GM10248 (cell line): ENCODE measurements around the gene PC.

Source experiments
- CTCF ChIA-PET: fragments of 300-600 bp; sonication (Branson Sonifier 250); formaldehyde crosslinking; extraction: SDS; loops from one replicate; lab custom pipeline; 2021; ENCODE audit warnings: antibody characterized with exemption; lab: Yijun Ruan, JAX
- POLR2A ChIA-PET: fragments of 350-650 bp; sonication (Branson Sonifier 250); formaldehyde crosslinking; extraction: SDS; loops from one replicate; lab custom pipeline; 2020; ENCODE audit warnings: antibody characterized with exemption; lab: Yijun Ruan, JAX
- DNase-seq: peaks from one replicate; pipeline ENCODE4 v3.0.0; 2012; ENCODE audit errors: extremely low spot score
- TF ChIP-seq, protein P1 (sequence below): IDR thresholded peaks from 2 replicates; pipeline ENCODE4 v1.5.1; 2012; ENCODE audit warnings: mild to moderate bottlenecking, low read depth; ENCODE audit errors: extremely low read depth, missing control alignments, control extremely low read depth

PC gene

DNA sequence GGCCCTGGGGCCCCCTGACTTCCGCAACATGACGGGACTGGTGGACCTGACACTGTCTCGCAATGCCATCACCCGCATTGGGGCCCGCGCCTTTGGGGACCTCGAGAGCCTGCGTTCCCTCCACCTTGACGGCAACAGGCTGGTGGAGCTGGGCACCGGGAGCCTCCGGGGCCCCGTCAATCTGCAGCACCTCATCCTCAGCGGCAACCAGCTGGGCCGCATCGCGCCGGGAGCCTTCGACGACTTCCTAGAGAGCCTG lies 100.3 kb downstream of the PC start:
- TF ChIP-seq, protein P1, sequence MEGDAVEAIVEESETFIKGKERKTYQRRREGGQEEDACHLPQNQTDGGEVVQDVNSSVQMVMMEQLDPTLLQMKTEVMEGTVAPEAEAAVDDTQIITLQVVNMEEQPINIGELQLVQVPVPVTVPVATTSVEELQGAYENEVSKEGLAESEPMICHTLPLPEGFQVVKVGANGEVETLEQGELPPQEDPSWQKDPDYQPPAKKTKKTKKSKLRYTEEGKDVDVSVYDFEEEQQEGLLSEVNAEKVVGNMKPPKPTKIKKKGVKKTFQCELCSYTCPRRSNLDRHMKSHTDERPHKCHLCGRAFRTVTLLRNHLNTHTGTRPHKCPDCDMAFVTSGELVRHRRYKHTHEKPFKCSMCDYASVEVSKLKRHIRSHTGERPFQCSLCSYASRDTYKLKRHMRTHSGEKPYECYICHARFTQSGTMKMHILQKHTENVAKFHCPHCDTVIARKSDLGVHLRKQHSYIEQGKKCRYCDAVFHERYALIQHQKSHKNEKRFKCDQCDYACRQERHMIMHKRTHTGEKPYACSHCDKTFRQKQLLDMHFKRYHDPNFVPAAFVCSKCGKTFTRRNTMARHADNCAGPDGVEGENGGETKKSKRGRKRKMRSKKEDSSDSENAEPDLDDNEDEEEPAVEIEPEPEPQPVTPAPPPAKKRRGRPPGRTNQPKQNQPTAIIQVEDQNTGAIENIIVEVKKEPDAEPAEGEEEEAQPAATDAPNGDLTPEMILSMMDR: no peak
- ChIA-PET CTCF (interaction anchor here (0.8 kb wide), 1 partner anchor 12 kb away, joined by 3 read pairs; no protein-coding TSS in a partner anchor), POLR2A (no interaction called here)
- no peak for DNase-seq

DNA sequence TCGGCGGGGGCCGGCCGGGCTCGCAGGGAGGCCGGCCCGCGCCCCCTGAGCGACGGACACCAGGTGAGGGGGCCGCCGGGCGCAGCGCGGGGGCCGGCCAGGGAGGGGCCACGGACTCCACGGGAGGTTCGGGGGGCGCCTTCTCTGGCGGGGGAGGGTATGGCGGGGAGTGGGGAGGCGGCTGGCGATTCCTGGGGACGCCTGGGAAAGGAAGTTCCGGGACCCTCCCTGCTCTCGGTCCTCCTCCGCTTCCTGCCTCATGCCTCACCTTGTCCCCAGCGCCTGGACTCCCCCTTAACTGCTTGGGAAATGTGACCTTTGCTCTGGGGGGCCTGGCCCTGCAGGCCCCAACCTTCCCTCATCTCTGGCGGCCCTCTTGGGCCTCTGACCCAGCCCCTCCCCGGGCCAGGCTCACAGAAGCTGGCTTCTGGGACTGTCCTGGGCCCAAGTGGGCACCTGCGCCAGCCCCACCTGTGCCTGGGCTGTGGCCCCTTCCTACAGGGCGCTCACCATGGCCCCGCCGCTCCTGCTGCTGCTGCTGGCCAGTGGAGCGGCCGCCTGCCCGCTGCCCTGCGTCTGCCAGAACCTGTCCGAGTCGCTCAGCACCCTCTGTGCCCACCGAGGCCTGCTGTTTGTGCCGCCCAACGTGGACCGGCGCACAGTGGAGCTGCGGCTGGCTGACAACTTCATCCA lies 100.8 kb downstream of the PC start:
- no peak for DNase-seq
- POLR2A ChIA-PET: no interaction called here
- CTCF ChIA-PET: no interaction called here
- TF ChIP-seq, protein P1: no peak

DNA sequence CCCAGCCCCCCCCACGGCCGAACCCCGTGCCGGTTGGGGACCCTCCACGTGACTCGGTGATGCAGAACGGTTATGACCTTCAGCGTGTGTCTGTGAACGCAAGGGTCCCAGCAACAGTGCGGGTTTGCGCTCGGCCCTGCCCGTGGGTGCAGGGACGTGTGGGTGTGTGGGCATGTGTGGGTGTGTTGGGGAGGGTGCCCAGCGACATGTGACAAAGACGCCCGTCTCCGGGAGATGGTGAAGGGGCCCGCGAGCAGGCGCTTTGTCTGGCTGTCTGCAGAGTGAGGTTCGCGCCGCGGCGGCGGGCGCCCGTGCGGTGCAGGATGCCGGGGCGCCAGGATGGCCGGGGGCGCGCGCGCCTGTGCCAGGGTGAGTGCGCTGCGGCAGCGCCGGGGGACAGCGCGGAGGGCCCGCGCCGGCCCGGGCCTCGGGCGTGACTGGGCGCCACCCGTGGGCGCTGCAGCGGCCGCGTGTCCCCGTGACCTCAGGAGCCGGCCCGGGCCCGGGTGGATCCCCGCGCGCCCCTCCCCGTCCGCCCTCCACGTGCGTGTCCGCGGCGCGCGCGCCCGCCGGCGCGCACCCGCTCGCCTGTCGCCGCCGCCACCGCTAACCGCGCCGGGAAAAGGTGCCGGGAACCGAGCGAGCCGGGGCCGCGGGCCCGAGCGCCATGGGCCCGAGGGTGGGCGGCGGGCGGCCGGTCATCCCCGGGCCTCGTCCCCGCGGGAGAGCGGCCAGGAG lies 101.5 kb downstream of the PC start, which contains the start of gene LRFN4:
Gene LRFN4 (plus strand): TSS at position 569 of the 738 bp plus-strand sequence. CDS start 681 bp downstream, outside the sequence.
- DNase-seq: peak; percentile 65
- ChIA-PET CTCF (interaction anchor here (1.2 to 2.1 kb wide), 3 partner anchors 11 to 25 kb away, joined by 3 to 8 read pairs (median 3); no protein-coding TSS in a partner anchor), POLR2A (interaction anchor here (0.9 to 1.4 kb wide), 4 partner anchors 11 to 178 kb away, joined by 3 to 7 read pairs (median 3); partner anchors contain the start of gene RCE1)
- TF ChIP-seq, protein P1: no peak

DNA sequence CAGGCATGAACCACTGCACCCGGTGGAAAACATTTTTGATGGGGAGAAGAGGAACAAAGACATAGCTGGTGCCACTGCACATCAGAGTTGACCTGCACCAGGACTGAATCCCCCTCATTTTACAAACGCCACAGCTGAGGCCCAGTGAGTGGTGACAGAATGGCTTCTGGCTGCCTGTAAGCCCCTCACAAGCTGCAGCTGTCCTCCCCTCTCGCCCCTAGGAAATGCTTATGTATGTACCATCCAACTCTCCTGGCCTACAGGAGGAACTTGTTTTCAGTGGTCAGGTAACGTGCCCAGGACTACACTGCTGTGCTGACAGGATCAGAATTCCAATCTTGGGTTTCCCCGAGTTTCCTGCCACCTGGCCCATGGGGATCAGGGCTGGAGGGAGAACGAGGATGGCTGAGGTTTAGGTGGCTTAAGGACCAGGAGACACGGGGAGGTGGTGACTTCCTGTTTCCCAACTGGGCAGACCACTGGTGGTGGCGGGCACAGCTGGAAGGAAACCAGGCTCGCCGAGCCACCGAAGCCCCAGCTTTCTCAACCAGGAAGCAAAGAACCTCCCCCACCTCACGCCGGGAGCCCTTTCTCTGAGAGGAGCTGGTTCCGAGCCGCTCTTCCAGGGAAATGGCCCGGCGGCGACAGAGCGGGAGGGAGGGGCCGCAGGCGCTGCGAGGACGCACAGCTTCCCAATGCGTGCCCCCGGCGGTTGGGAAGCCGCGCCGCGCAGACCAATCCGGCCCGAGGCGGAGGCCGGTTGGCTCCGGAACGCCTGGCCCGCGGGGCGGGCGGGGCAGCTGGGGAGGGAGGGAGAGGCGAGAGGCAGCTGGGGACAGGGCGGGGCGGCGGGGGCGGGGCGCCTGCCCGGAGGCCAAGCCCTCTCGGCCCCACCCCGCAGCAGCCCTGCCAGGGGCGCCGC lies 102.3 kb downstream of the PC start:
- CTCF ChIA-PET: interaction anchor here (1.2 to 2.1 kb wide), 3 partner anchors 11 to 26 kb away, joined by 3 to 8 read pairs (median 3); no protein-coding TSS in a partner anchor
- POLR2A ChIA-PET: interaction anchor here (0.6 to 1.6 kb wide), 6 partner anchors 10 to 545 kb away, joined by 3 to 7 read pairs (median 3); partner anchors contain the start of gene RCE1
- peak; percentile 99 for DNase-seq
- TF ChIP-seq, protein P1: no peak

DNA sequence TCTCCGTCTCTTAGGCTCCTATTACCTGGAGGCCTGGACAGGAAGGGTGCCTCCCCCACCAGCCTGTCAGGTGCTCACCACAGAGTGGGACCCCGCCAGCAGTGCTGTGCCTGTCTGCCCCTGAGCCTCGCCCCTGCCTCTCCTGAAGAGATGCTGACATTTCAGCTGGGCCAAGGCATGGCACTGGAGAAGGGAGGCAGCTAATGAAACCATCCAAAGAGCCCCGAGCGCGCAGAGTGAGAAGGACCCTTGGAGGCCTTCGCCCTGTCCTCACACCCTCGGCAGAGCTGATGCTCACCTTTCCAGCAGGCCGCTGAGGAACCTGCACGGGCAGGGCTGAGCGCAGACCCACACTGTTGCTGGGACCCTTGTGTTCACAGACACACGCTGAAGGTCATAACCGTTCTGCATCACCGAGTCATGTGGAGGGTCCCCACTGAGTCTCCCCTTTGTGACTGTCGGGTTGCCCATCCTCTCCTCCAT lies 103.4 kb downstream of the PC start:
- POLR2A ChIA-PET: interaction anchor here (1.6 kb wide), 1 partner anchor 9 kb away, joined by 6 read pairs; no protein-coding TSS in a partner anchor
- TF ChIP-seq, protein P1: no peak
- no peak for DNase-seq
- CTCF ChIA-PET: interaction anchor here (1.3 to 2.1 kb wide), 4 partner anchors 10 to 27 kb away, joined by 3 to 8 read pairs (median 4); no protein-coding TSS in a partner anchor
